K562 (cell line): ENCODE measurements around the gene LRRC25. TPM values are rescaled to one million over a fixed set of nuclear protein-coding genes. Genes with fewer than 3 reads are reported as not detected.
A peak's percentile ranks its signal among the peaks of the same experiment; 100 is the strongest.

Experiments used
- CBX2 ChIP-seq: fragments of 200-600 bp; sonication (generic); IDR thresholded peaks from one replicate; pipeline ENCODE4 v1.6.1; 2012; ENCODE audit warnings: mild to moderate bottlenecking, low read length, inconsistent platforms; ENCODE audit not compliant: insufficient read depth, poor library complexity, severe bottlenecking
- ESRRA ChIP-seq: fragments of 450-650 bp; IDR thresholded peaks from 2 replicates; pipeline ENCODE4 v1.6.1; 2014; ENCODE audit warnings: low read depth, mild to moderate bottlenecking, moderate library complexity, borderline replicate concordance
- EWSR1 ChIP-seq: fragments of 450-650 bp; IDR thresholded peaks from 2 replicates; pipeline ENCODE4 v1.6.1; 2018; ENCODE audit warnings: borderline replicate concordance, mild to moderate bottlenecking, low read depth, moderate library complexity; ENCODE audit not compliant: partially characterized antibody
- ILK ChIP-seq: fragments of 450-650 bp; IDR thresholded peaks from 2 replicates; pipeline ENCODE4 v1.6.1; 2016; ENCODE audit warnings: missing genetic modification characterization, low read depth, mild to moderate bottlenecking, missing compliant biosample characterization, moderate library complexity, borderline replicate concordance
- KLF10 ChIP-seq: fragments of 250-450 bp; sonication (Bioruptor Pico); IDR thresholded peaks from 2 replicates; pipeline ENCODE4 v1.6.1; 2021; ENCODE audit warnings: matching md5 sums
- L3MBTL2 ChIP-seq: fragments of 450-650 bp; IDR thresholded peaks from 2 replicates; pipeline ENCODE4 v1.6.1; 2016; ENCODE audit warnings: mild to moderate bottlenecking, moderate library complexity
- MTF1 ChIP-seq: fragments of 250-450 bp; sonication (Bioruptor Pico); IDR thresholded peaks from 2 replicates; pipeline ENCODE4 v1.9.0; 2021; ENCODE audit warnings: moderate library complexity, mild to moderate bottlenecking, inconsistent platforms, borderline replicate concordance
- POU5F1 ChIP-seq: fragments of 150-350 bp; IDR thresholded peaks from 2 replicates; pipeline ENCODE4 v1.6.1; 2014; ENCODE audit warnings: borderline replicate concordance, low read length, low read depth, mild to moderate bottlenecking; ENCODE audit not compliant: partially characterized antibody
- RBM15 ChIP-seq: fragments of 200-400 bp; formaldehyde crosslinking; IDR thresholded peaks from 2 replicates; pipeline ENCODE4 v1.6.1; 2018; ENCODE audit warnings: mild to moderate bottlenecking, low read length, moderate library complexity; ENCODE audit not compliant: insufficient read depth
- RFX7 ChIP-seq: fragments of 250-450 bp; sonication (Bioruptor Pico); IDR thresholded peaks from 2 replicates; pipeline ENCODE4 v1.5.1; 2021; ENCODE audit warnings: mild to moderate bottlenecking
- SMAD2 ChIP-seq: fragments of 150-350 bp; IDR thresholded peaks from 2 replicates; pipeline ENCODE4 v1.6.1; 2014; ENCODE audit warnings: low read depth, mild to moderate bottlenecking, low read length
- SMAD4 ChIP-seq: fragments of 250-450 bp; sonication (Bioruptor Pico); conservative IDR thresholded peaks from 2 replicates; pipeline ENCODE4 v1.8.0; 2021; ENCODE audit warnings: inconsistent platforms, mild to moderate bottlenecking, moderate library complexity
- TAF9B ChIP-seq: fragments of 450-650 bp; IDR thresholded peaks from 2 replicates; pipeline ENCODE4 v1.6.1; 2018; ENCODE audit warnings: mild to moderate bottlenecking; ENCODE audit not compliant: partially characterized antibody
- TCF7 ChIP-seq: sonication (generic); IDR thresholded peaks from 2 replicates; pipeline ENCODE4 v1.6.1; 2016; ENCODE audit warnings: antibody characterized with exemption, borderline replicate concordance
- ZFP30 ChIP-seq: fragments of 250-450 bp; sonication (Bioruptor Pico); IDR thresholded peaks from 2 replicates; pipeline ENCODE4 v1.8.0; 2022; ENCODE audit warnings: moderate library complexity, mild to moderate bottlenecking, inconsistent platforms, borderline replicate concordance
- ZKSCAN3 ChIP-seq: fragments of 250-450 bp; sonication (Bioruptor Pico); IDR thresholded peaks from 2 replicates; pipeline ENCODE4 v1.4.0; 2020
- ZNF133 ChIP-seq: fragments of 250-450 bp; sonication (Bioruptor Pico); IDR thresholded peaks from 2 replicates; pipeline ENCODE4 v1.4.0; 2020; ENCODE audit warnings: mild to moderate bottlenecking
- ZNF239 ChIP-seq: fragments of 250-450 bp; sonication (Bioruptor Pico); IDR thresholded peaks from 2 replicates; pipeline ENCODE4 v1.4.0; 2020; ENCODE audit warnings: mild to moderate bottlenecking
- ZNF655 ChIP-seq: fragments of 250-450 bp; sonication (Bioruptor Pico); IDR thresholded peaks from 2 replicates; pipeline ENCODE4 v1.5.0; 2021
- ZNF707 ChIP-seq: fragments of 250-450 bp; sonication (Bioruptor Pico); conservative IDR thresholded peaks from 2 replicates; pipeline ENCODE4 v1.8.0; 2022; ENCODE audit warnings: inconsistent platforms, mild to moderate bottlenecking, moderate library complexity
- polyA plus RNA-seq, 8 experiments: library from polyadenylated mRNA; depleted of rRNA in 4 of 8; stranded (reverse) in 5 of 8; unstranded in 3 of 8; fragments of >200 nt; fragmentation: Nextera tagmentation in 2 of 8; fragmentation: Illumina TruSeq in 1 of 8; extraction: Ambion mirVana in 2 of 8; extraction: Trizol in 1 of 8; gene quantifications; 2 replicates each; pipeline versions ENCODE4 v1.2.1 to v1.2.3, GENCODE V29; 2011 to 2014; ENCODE audit warnings: inconsistent platforms in 1 of 8, missing spikeins in 1 of 8
- total RNA-seq, 7 experiments: library from RNA; depleted of rRNA in 6 of 7; stranded (reverse); fragments of >200 nt in 6 of 7; fragmentation: Illumina TruSeq in 2 of 7; extraction: Trizol in 2 of 7; gene quantifications; 2 replicates each; pipeline versions ENCODE4 v1.2.1 to v1.2.3, GENCODE V29; 2011 to 2021; ENCODE audit warnings: low replicate concordance in 1 of 7
- TF ChIP-seq, protein P1 (sequence below): sonication (generic); formaldehyde crosslinking; IDR thresholded peaks from 2 replicates; pipeline ENCODE4 v1.8.0; 2023; ENCODE audit warnings: missing genetic modification reagents, mild to moderate bottlenecking, borderline replicate concordance

LRRC25 gene
- total and polyA plus RNA-seq, 9 of the 15 experiments (the other 6 are each of a cell fraction or from before 2014, with no cell fraction given) = 0.07 to 0.36 (median 0.10) TPM; not detected in 3

DNA sequence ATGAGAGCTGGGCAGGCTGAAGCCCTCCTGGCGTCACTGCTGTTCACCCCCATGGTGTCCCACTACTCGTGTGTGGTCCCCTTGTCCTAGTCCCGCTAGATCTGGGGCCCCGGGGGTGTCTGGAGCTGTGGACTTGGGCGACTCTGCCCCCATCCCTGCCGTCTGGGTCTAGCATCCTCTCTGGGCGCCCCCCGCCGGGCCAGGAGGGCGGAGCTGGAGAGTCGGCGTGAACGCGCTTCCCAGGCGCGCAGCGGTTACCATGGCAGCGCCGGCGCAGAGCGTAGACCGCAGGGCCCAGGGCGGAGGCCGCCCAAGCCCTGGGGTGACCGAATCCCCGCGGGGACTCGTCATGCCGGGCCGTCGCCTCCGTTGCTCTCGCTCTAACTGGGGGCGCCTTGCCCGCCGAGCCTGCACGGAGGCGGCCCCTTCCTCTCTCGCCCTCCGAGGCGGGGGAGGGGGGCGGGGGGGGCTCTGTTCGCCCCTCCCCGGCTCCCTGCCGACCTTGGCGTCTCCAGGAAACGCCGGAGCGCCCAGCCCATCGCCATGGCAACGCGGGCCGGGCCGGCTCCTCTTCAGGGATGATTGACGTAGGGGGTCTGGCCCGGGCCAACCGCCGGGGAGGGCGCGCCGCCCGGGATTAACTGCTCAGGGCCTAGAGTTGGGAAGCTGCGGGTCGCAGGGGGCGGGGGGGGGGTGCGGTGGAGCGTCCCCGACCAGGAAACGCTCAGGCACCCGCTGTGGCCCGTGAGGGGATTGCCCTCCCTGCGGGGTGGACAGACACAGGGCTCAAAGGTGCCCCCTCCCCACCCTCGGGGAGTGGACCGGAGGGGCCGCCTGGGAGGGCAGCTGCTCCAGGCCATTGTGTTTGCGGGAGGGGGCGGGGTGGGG, 31.6 kb upstream of the LRRC25 start (continued):
- TF ChIP-seq MTF1 (CRISPR knock-in tag) (no peak), CBX2 (no peak), ZNF707 (CRISPR knock-in tag) (no peak), KLF10 (CRISPR knock-in tag) (no peak), ZNF239 (no peak), RFX7 (CRISPR knock-in tag) (no peak), SMAD4 (0 out of 2 replicates have a peak, but pooled peaks have one; percentile 30), ZNF133 (no peak), ILK (tag) (no peak), ZNF655 (CRISPR knock-in tag) (no peak), POU5F1 (no peak), ZKSCAN3 (CRISPR knock-in tag) (no peak), L3MBTL2 (0 out of 2 replicates have a peak, but pooled peaks have one; percentile 17), TCF7 (no peak), EWSR1 (no peak), ESRRA (peak; percentile 89; the same call in 1 of the 2 replicates), ZFP30 (CRISPR knock-in tag) (no peak), TAF9B (no peak), SMAD2 (no peak), RBM15 (no peak)
- TF ChIP-seq, protein P1, sequence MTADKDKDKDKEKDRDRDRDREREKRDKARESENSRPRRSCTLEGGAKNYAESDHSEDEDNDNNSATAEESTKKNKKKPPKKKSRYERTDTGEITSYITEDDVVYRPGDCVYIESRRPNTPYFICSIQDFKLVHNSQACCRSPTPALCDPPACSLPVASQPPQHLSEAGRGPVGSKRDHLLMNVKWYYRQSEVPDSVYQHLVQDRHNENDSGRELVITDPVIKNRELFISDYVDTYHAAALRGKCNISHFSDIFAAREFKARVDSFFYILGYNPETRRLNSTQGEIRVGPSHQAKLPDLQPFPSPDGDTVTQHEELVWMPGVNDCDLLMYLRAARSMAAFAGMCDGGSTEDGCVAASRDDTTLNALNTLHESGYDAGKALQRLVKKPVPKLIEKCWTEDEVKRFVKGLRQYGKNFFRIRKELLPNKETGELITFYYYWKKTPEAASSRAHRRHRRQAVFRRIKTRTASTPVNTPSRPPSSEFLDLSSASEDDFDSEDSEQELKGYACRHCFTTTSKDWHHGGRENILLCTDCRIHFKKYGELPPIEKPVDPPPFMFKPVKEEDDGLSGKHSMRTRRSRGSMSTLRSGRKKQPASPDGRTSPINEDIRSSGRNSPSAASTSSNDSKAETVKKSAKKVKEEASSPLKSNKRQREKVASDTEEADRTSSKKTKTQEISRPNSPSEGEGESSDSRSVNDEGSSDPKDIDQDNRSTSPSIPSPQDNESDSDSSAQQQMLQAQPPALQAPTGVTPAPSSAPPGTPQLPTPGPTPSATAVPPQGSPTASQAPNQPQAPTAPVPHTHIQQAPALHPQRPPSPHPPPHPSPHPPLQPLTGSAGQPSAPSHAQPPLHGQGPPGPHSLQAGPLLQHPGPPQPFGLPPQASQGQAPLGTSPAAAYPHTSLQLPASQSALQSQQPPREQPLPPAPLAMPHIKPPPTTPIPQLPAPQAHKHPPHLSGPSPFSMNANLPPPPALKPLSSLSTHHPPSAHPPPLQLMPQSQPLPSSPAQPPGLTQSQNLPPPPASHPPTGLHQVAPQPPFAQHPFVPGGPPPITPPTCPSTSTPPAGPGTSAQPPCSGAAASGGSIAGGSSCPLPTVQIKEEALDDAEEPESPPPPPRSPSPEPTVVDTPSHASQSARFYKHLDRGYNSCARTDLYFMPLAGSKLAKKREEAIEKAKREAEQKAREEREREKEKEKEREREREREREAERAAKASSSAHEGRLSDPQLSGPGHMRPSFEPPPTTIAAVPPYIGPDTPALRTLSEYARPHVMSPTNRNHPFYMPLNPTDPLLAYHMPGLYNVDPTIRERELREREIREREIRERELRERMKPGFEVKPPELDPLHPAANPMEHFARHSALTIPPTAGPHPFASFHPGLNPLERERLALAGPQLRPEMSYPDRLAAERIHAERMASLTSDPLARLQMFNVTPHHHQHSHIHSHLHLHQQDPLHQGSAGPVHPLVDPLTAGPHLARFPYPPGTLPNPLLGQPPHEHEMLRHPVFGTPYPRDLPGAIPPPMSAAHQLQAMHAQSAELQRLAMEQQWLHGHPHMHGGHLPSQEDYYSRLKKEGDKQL (CRISPR knock-in tag) = no peak
